Measurements from ENCODE around the gene EEF2.
"Not testable (repeated sequence)": the region's sequence is repeated elsewhere in the genome, so short reads cannot be mapped to it uniquely, and the experiment has no call there.

The EEF2 gene

DNA sequence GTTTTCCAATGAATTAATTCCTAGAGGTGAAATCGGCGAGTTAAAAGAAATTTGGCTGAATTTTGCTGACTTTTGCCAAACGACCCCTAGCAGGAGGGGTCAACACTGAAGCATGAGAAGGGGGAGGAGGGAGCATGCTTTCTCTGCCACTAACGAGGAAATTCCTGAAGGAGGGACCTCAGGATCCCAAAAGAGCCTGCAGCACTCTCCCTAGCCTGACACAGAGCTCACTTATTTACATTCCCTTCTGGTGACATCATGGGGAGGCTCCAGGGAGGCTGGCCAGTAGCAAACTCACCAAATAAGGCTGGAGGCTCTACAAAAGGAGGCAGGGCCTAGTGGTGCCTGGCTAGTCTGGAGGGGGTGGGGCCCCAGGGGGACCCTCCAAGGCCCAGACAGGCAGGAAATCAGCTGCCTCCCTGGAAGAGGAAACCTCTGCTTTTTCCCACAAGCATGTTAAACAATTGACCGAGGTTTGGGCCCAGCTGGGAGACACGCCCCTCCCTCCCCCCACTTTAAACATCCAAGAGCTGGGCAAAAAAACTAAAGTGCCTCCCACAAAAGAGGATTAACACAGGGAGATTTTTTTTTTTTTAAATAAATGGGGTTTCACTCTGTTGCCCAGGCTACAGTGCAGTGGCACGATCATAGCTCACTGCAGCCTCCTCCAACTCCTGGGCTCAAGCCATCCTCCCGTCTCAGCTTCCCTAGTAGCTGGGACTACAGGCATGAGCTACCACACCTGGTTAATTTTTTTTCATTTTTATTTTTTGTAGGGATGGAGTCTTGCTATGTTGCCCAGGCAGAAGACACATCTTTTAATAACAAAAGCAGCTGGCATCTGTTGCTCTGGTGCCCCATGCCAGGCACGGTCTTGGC lies 16.5 kb downstream of the EEF2 start:
- no peak for DNase-seq

DNA sequence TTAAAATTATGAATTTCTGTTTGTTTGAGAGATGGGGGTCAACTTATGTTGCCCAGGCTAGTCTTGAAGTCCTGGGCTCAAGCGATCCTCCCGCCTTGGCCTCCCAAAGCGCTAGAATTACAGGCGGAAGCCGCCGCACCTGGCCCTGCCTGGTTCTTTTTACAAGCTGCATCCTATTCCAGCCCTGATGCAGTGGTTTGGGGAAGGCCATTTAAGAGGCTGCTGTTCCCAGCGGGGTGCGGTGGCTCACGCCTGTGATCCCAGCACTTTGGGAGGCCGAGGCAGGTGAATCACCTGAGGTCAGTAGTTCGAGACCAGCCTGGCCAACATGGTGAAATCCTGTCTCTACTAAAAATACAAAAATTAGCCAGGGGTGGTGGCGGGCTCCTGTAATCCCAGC lies 17.3 kb downstream of the EEF2 start:
- DNase-seq: not testable (repeated sequence)

DNA sequence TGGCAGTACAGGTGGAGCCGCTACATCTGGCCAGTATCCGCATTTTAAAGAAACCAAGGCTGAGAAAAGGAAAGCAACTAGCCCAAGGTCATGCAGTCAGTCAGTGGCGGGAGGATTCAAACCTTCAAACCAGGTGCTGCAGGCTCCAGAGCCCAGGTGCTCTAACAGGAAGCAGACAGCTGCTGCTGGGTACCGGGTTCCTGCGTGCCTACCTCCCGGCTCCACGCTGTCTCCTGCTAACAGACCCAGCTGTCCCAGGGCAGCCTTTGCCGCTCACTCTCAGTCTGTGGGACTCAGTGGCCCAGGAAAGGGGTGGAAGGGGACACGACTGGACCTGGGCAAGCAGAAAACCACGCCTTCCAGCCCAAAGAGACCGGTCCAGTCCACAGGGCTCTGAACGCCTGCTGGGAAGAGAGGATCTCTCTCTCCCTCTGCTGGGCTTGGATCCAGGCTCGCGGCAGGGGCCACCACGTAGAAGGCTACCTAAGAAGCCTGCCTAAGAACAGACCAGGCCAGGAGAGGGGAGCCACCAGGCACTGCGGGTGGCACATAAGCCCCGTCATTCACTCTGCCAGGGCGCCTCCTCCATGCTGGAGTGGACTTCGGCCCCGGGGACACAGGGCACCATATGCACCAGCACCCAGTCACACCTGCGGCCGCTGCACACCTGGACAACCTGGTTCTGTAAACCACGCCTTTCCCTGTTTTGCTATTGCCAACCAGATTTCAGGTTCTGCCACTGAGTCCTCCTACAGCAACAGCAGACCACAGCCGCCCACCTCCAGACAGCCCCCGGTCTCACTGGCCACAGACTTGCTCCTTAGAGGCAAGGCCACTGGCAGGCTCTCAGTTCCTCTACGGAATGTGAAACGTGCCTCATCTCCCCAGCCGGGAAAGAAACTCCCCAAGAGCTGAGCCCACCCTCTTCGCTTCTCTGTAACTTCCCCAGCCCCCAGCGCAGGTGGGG lies 18.9 kb downstream of the EEF2 start:
- no peak for DNase-seq

DNA sequence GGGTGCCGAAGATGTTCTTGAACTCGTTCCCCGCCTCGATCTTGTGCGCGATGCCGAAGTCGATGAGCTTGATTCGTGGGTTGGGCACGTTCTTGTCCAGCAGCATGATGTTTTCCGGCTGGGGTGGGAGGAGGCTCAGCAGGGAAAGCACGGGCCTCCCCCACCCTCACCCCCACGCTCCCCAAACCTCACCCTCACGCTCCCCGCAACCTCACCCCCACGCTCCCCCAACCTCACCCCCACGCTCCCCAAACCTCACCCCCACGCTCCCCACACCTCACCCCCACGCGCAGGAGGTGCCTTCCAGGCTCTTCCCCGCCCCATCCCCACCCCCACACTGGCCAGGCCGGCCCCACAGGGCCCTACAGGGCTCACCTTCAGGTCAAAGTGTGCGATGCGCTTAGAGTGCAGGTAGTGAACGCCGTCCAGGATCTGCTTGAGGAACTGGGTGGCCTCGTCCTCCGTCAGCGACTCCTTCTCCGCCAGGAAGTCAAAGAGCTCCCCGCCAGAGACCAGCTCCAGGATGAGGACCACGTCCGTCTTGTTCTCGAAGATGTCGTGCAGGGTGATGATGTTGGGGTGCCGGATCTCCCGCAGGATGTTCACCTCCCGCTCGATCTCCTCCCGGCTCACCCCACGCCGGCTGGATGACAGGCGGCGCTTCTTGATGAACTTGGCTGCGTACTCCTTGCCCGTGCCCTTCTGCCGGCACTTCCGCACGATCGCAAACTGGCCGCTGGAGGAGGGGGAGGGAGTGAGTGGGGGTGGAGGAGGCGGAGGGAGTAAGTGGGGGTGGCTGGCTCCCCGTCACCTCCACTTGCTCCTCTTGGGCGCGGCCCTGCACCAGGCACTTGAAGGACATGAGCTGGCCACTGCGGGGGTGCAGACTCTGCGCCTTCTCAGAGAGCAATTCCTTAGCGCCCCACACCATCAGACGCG lies 20.7 kb downstream of the EEF2 start:
- no peak for DNase-seq

DNA sequence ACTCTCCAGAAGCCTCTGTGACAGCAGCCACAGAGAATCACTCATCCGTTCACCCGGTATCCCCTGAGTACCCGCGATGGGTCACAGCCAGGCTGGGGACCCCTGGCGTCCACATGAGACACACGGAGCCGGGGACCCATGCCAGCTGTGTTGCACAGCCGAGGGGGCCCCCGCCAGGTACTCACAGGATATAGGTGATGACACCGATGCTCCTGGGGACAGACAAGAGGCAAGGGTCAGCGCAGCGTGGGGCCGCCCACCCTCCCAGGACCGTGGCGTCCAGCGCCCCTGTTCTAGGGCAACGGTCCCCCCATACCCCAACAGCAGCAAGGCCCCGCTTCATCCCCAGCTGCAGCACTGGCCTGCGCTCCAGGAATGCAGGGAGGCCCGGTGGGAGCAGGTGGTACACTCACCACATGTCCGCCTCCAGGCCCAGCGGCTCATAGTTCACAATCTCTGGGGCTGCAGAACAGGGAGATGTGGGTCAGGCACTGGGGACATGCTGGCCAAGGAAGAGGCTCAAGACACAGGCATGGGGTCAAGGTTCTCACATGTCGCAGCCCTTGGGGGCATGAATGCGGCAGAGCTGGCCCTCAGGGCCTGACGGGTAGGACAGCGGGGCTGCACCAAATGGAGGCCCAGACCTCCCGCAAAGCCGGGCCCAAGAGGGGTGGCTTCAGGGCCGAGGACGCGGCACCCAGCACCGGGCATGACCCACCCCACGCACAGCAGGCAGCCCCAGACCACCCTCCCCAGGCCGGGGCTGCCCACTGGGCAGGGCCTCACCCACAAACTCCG lies 21.6 kb downstream of the EEF2 start:
- no peak for DNase-seq

DNA sequence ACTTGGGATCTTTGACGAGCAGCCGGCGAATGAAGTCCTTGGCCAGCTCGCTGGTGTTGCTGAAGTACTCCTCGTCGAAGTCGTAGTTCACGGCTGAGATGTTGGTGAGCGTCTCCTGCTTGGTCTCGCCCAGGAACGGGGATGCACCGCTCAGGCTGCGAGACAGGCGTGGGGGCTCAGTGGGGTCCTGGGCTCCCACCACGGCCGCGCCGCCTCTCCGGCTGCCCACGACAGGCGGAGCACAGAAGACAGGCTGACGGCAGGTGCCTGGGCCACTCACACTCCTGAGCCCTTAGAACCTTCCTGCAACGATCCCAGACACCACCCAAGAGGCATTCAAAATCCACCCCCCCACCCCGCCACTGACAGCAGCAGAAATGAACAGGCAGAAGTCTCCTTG lies 24.3 kb downstream of the EEF2 start:
- DNase-seq: no peak

DNA sequence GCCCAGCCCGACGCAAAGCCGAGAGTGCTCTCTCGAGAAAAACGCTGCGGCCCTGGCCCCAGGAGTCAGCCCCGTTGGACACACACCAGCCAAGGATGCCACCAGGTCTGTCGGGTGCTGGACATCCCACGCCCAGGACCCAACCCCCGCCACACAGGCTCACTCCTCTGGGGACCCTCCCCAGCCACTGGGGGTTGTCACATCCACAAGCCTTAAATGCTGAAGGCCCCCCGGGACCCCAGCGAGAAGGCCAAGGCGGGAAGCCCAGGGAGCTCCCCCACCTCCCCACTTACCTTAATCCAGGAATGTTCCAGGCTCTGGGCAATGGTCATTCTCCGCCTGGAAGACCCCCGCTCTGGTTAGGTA lies 25.5 kb downstream of the EEF2 start:
- DNase-seq: no peak

DNA sequence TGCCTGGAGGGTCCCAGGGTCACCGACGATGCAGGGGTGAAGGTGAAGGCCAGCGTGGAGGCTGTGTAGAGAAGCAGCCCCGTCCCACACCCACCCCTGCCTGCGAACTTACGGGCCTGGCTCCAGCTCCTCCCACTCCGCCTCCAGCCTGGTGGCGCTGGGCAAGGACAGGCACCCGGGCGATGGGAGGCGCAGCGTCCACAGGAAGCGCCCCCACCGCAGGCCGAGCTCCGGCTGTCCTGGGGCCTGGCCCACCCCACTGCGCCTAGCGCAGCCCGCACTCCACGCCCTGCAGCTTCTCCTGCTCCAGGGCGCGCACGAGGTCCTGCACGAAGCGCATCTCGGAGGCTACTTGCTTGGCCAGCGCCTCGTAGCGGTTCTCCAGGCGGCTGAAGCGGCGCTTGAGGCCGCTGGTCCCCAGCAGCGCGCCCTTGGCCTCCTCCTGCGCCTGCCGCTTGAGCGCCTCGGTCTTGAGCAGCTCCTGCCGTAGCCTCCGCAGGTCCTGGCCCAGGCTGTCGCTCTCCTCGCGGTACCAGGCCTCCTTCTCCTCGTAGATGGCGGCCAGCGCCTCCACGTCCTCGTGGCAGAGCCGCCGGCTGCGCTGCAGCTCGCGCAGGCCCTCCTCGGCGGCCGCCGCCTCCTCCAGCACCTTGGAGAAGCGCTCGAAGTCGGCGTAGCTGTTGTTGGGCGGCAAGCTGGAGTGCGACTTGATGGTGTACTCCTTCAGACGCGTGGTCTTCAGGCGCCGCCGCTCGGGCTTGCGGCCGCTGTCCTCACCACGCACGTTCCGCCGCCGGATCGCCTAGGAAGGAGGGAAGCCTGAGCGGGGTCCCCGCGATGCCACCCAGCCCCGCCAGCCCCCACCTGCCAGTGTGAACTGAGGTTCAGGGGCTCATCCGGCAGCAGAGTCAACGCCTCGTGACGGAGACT lies 26.2 kb downstream of the EEF2 start:
- no peak for DNase-seq

DNA sequence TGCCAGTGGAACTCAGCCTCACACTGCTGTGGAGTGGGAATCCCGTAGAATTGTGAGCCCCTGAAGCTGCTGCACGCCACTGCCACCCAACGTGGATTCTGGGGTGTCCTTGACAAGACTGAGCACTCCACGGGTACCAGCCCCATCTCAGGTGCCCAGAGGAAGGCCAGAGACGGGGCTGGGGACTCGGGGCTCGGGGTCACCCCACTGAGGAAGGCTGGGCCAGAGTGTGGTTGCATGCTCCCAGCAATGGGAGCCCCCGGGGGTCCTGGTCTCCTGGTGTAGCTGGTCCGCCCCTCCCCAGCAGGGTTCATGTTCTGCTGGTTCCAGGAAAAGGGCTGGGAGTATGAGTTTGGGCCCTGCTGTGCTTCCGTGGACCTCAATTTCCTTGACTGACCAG lies 29.6 kb downstream of the EEF2 start:
- no peak for DNase-seq

DNA sequence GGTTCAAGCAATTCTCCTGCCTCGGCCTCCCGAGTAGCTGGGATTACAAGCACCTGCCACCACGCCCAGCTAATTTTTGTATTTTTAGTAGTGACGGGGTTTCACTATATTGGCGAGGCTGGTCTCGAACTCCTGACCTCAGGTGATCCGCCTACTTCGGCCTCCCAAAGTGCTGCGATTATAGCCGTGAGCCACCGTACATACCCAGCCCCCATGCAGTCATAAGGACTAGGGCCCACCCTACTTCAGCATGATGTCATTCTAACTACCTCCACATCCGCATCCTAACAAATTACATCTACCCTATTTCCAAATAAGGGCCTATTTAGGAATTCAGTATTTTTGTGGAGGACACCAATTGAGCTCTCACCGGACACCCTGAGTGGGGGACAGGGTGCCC lies 30.0 kb downstream of the EEF2 start:
- not testable (repeated sequence) for DNase-seq

DNA sequence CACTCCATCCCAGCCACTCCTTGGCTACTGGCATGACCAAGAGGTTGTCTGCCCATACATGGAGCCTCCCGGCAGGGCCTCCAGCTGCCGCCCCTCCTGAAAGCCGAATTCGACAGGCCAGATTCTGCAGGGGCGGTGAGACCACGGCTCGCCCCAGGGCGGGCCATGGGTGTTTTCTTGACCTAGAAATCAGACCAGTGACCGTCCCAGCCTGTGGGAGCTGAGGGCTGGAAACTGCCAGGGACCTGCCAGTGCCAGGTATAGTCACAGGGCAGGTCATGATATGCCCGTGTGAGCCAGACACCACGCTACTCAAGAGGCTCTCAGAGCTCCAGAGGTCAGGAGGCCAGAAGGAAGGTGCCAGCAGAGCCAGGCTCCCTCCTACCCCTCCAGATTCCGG lies 31.2 kb downstream of the EEF2 start:
- DNase-seq: no peak

DNA sequence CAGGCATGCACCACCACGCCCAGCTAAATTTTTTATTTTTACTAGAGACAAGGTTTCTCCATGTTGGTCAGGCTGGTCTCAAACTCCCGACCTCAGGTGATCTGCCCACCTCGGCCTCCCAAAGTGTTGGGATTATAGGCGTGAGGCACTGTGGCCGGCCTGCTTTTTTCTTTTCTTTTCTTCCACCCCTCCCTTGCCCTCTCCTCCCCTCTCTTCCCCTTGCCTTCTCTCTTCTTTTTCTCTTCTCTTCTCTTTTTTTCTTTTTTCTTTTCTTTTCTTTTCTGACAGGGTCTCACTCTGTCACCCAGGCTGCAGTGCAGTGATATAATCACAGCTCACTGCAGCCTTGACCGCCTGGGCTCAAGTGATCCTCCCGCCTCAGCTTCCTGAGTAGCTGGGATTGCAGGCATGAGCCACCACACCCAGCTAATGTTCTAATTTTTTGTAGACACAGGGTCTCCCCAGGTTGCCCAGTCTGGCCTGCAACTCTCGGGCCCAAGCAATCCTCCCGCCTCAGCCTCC lies 32.4 kb downstream of the EEF2 start:
- not testable (repeated sequence) for DNase-seq

DNA sequence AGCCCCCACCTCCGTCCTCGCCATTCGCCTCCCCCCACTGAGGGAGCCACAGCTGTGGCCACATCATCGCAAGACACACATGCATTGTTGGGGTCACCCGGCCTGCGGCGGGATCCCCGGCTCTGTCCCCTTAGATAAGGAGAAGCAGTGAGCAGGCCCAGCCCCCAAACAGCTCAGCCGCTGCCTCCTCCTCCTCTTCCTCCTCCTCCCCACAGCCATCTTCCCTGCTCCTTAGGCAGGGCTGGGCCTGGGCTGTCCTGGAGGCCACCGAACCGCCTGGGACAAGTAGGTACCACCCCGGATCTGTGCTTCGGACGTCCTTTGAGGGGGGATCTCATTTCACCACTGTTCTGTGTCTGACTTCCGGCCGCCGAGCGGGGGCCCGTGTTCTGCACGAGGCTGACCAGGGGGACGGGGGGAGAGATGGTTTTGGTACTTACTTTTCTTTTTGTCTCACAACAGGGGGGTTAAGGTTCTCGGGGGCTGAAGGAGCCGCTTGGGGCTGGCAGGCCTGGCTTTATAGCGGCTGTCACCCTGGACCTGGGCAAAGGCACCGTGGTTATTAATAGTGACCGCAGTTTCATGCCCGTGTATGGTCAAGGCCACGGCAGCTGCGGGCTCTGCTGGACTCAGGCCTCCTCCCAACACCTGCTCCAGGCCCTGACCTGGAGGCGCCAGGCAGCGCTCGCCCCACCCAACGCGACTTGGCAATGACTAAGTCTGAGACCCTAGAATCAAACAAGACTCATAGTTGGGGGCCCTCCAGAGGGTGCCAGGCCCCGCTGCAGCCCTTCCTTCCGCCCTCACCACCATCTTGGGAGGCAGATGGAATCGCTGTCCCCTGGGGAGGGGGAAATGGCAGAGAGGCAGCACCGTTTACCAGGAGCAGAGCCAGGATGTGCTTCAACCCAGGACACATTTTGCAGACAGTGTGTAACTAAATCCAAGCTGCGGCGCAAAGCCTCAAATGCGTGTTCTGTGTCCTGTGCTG lies 34.1 kb downstream of the EEF2 start:
- DNase-seq: no peak

DNA sequence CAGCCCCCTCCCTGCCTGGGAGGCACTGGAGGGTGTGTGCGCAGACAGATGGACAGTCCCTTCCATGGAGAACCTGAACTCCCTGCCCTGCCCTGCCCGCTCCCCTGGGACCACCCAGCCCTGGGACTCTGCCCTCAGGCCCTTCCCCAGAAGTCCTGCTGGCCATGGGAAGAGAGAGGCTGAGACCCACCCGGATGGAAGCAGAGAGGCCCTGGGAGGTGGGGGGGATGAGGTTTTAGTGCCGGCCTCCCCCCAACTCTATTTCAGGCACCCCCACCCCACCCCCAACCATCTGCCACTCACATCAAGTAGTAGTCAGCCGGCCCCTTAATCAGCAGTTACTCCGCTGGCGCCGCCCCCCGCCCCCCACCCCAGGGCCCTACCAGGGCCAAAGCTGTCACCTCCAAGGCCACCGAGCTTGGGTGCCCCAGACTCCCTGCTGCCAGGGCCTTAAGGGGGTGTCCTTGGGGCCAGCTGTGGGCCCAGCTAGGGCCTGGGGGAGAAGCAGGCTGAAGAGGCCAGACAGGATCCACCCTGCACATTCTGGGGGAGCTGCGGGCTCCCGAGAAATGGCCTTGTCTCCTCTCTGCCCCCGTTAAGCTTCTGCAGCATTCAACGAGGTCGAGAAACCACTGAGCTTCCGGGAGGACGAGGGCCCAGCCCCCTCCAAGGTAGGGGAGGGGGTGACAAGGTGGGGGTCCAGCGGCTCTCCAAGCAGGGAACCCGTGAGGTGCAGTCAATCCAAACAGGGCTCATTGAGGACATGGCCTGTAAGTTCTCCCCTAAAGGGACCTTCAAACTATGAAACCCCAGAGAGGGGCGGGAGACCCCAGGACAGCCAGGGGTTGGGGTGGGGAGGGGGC lies 35.0 kb downstream of the EEF2 start:
- DNase-seq: no peak

DNA sequence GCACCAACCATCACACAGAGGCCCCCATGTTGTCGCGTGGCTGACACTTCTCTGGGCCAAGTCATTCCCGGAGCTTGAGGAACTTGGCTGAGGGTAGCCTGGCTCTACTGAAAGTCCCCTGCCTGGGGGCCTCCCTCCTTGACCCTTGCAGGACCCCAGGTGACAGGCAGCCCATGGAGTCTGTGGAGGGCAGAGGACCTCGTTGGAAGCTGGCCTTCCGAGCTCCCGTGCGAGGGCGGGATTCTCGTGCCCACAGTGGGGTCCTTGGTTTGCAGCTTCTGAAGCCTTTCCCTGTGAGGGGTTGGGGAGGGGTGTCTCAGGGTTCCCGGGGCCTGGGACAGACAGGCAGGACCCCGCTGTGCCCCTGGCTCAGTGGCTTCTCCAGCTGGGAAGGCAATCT lies 36.0 kb downstream of the EEF2 start:
- no peak for DNase-seq

DNA sequence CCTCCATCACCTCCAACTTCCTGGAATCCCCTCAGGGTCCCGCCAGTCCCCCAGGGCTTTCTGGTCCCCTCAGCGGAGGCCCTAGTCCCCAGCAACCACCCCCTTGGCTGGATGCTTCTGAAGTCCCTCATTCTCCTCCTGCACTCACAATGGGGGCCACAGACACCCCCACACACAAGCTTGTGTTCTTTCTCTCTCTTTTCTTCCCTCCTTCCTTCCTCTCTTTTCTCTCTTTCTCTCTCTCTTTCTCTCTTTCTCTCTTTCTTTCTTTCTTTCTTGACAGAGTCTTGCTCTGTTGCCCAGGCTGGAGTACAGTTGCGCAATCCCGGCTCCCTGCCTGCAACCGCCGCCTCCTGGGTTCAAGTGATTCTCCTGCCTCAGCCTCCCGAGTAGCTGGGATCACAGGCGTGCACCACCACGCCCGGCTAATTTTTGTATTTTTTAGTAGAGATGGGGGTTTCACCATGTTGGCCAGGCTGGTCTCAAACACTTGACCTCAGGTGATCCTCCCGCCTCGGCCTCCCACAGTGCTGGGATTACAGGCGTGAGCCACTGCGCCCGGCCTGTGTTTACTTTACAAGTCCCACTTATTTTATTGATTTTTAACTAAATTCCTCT lies 37.8 kb downstream of the EEF2 start:
- not testable (repeated sequence) for DNase-seq

DNA sequence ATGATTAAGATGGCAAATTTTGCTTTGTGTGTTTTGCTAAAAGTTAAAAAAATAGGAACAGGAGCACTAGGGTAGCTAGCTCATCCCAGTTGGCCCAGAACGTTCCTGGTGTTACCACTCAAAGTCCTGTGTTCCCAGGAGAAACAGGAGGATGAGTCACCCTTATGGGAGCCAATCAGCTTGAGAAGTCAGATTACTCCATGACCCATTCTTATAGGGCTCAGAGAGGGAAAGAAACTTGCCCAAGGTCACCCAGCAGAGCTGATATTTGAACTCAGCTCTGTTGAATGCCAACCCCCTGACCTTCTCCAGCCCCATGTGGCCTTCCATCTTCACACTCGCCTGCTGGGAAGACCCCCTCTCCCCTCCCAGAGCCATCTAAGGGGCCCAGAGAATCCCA lies 39.4 kb downstream of the EEF2 start:
- DNase-seq: no peak

Measured in activated CD4-positive, alpha-beta T cell treated with anti-CD3 and anti-CD28 coated beads, Interleukin-2, Interleukin-6, amounts not matched to agents 100 ng/mL and 50 ng/mL, durations not matched to agents 16 hours and 8 hours (primary cell).